ENCODE results near the gene BOD1L1.

Gene BOD1L1

DNA sequence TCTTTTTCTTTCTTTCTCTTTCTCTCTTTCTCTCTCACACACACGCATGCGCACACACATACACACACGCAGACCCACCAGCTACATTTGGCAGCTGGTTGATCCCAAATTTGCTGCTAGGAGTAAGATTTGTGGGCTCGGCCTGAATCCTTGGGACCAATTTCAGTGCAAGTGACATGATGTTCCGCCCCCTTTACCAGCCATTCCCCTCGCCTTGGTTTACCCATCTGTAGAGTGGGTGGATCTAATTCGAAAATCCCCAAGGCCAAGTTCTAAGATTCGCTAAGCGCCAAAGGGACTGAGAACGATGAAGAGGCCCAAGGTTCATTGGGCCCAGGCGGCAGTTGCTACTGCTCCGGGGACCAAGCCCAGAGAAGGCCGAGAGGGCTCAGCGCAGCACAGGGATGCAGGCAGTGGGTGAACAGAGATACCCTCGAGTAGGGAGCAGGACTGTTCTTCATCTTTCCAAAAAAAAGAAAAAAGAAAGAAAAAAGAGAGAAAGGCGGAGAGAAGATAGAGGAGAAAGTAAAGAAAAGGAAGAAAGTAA is 89.0 kb downstream of the BOD1L1 start:
- no peak for FAIRE-seq

DNA sequence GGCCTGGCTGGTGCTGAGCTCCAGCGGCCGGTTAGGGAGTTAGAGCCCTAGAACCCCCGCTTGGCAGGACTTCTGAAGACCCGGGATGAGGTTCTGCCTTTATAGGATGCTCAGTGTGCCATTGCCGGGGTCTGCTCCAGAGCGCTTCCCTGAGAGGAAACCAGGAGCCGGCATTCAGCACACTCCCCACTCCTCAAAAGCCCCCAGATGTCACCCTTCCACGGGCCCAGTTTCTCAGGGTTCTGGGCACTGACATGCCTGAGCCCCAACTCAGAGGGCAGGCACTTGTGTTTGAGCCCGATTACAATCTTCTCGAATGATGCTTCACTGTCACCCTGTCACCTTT is 89.7 kb downstream of the BOD1L1 start:
- no peak for FAIRE-seq

DNA sequence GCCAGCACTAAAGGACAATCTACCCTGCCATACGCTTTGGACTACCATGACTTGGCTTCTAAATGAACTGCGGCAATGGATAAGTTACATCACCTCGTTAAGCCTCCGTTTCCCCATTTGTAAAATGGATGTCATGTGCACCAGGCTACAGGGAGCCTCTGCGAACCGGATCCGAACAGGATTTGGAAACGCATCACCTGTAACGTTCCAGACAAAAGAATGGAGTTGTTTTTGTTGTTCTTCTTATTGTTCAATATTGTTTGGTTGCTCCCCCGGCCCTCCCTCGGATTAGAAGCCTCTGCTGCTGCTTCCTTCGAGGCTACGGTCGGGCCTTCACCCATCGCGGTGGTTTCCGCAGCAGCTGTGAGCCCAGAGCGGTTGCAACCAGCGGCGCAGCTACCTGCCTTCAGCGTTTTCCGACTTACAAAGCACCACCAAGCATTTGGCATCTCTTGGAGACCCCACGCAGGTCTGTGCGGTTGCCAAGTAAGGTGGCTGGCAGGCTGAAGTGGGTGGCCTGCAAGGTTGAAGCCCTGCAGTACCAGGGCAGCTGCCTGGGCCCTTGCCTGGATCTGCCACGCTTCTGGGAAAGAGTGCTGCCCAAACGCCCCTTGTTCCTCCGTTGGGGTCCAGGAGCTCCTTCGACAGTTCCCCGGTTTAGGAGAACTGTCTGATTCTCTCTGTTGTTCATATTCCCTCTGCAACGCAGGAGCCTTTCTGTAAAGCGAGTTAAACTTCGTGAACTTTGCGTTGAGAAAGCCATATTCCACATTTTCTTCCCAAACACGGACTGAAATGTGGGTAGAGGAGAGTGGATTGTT is 90.3 kb downstream of the BOD1L1 start:
- FAIRE-seq = no peak

DNA sequence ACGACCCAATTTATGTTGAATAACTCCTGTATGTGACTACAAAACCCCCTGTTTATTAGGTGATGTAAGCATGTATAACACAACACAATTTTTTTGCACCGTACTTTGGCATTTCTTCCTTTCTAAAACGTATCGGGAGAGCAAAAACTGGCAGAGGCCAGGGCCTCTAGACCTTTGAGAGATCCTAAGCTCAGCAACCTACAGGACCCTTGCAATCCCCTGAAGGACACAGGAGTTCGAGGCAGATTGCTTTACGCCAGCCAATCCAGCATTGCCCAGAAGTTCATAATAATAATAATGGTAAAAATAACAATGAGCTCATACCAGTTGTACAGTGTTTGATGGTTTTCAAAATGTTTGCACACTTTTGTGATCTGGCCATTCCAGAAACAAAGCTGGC is 90.9 kb downstream of the BOD1L1 start:
- FAIRE-seq = no peak

DNA sequence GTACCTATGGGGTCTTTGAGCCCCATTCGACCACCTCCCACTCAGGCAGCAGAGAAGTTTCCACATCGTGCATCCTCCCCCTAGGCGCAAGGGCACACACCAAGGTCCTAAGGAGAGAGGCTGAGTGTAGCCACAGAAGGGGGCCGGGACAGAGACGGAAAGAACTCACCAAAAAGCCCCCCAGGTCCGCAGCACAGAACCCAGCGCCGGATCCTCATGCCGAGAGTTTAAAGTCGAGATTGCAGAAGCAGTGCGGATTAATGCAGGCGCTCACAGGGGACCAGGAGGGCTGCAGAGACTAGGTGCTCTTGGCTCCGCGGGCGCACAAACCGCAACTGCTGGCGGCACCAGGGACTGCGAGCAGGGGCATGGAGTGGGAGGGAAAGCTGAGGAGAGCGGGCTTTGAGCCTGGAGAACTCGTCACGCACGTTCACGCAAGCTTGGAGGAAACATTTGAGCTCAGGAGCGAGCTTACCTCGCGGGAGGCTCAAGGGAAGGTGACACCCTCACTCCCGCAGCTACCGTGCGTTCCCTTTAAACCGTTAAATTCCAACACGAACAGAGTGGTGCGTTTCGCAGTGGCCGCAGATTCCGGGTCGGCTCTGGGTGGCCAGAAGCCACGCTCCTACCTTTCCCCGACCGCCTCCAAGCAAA is 91.7 kb downstream of the BOD1L1 start:
- no peak for FAIRE-seq

DNA sequence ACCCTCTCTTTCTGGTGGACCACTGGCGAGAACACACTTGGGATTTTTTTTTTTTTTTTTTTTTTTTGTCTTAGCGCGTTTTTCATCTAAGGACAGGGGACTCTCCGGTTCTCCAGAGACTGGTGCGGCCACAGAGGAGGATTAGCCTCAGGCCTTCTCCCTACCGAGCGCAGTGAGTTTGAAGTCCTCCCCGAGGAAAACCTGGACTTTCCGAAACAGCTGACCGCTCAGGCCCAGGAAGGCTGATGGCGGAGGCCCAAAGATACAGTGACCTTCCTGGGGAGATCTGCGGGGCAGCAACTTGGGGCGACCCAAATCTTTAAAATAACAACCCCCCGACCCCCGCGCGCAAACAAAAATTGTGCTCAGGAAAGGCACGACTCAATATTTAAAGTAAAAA is 92.4 kb downstream of the BOD1L1 start:
- FAIRE-seq = no peak

DNA sequence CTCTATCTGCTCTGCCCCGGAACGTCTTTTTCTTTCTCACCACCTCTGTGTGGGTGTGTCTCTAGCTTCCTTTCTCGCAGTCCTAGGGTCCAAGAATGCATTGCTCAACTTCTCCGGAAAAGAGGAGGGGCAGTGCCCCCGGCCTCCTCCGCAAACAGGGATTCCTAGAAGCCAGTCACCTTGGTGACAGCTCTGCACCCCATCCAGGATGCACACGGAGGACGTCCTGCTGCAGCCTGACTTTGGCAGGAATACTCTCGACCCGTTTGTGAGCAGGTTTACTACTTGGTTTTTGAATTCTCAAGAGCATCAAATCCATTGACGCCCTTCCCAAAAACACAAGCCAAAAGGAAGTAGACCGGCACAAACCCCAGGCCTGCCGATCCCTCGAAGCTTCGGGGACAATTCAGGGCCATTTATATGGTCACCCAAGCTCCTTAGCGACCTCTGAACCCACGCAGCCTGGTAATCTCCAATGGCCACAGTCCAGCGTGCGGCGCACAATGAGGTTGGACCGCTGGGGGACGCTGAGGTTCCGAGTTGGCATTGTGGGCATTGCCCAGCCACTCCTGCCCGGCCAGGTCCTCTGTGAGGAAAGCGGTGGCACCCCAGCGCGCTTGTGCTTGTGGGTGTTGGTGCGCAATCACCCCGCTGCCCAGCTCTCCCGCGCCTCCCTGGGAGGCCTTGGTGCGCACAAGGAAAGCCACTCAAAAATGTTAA is 93.0 kb downstream of the BOD1L1 start:
- FAIRE-seq = no peak

DNA sequence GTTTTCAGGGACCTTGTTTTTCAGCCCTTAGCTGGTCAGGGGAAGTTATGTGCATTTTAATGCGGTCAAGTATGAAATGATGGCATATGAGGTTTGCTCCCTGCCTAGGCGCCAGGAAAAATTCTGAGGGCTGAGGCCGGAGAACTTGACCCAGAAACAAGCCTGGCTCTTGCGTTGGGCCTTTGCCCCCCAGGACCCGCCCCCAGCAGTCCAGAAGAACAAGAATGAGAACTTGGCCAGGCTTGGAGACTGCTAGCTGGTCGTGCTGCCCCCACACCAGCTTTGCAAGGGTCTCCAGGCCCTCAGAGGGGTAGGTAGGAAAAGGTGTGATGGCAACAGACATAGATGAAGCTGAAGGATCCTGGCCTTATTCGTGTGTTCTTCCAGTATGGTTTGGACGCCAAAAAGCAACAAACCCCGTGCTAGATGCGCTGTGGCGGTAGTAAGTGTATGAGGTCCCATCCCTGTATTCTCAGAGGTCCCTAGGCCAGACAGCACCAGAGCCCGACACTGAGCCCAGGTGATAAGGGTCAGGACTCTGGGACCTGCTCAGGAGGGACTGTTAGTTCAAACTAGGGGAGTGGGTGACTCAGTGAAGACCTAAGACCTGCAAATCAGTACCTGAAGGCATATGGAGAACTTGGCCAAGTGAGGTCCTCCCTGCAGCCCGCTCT is 93.7 kb downstream of the BOD1L1 start:
- no peak for FAIRE-seq

DNA sequence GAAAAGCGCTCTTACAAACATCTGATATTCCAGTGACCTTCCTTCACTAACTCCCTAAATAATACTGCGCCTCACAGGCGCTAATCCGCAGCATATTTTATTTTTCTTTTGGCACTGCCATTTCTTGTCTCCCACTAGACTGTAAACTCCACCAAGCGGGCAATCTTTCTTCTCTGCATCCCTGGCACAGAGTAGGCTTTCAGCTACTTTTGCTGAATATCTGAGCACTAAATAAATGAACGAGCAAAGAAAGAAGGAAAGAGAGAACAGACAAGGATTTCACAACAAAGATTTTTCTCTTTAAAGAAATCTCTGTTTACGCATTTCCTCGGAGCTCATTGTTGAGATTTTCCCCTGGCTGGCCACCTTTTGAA is 95.9 kb downstream of the BOD1L1 start:
- FAIRE-seq = no peak

DNA sequence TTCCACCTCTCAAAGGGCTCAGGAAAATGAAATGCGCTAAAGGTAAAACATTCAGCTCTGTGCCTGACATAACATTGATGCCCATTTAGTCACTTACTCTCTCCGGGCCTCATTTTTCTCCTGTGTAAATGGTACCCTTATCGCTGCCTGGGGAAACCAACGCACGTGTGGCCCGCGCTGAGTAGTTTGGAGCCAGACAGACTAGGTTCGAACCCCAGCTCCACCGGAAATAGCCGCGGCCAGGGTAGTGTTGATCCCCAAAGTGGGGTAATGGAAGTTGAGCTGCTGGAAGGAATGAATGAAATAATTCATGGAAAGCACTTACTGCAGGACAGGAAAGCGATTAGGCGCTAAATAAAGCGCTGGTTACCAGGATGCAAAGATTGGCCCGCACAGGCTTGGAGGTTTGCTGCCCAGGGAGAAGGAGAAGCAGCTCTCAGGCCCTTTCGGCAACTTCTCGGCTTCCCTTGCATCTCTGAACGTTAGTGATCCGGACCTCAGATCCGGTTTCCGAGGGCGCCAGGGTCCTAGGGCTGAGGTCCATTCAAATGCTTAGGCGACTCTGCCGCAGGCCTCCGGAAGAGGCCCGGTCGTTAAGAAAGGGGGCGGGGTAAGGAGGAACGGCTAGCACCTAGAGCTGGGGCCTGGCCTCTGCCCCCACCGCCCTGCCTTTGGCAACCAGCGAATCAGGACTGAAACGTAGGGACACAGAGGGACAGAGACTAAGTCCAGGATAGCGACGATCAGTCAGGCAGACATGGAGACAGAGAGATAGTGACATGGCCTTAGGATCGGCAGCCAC is 96.5 kb downstream of the BOD1L1 start:
- no peak for FAIRE-seq

DNA sequence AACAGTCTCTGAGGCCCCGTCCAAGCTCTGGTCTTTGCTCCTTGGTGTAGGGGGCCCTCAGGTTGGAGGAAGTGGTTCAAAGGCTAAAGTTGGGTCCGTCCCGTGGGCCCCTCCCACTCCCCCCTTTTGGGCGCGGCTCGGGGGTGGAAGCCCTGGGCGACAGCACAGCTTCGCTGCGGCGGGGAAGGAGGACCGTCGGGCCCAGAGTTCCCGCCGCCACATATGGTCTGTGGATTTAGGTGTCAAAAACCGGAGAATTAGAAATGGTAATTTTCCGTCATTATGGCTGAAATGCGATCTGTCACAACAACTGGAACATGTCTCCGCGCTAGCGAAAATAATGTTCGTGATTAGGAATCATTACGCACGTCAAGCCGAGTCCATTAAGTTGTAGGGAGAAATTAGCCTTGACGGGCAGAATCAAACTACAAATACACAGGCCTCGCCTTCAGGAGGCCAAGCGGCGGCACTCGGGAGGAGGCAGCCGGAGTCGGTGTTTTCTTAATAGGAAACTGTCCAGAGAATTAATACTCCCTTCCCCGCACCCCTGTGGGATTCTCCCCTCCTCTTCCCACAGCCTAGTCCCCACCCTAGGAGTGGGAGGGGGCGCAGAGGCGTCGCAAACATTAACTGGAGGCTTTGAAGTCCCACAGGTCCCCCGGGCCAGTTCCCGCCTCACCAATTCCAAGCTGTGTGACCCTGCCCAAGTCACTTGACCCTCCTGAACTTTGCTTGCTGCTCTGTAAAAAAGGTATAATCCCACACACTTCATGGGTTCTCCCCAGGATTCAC is 98.2 kb downstream of the BOD1L1 start:
- no peak for FAIRE-seq

DNA sequence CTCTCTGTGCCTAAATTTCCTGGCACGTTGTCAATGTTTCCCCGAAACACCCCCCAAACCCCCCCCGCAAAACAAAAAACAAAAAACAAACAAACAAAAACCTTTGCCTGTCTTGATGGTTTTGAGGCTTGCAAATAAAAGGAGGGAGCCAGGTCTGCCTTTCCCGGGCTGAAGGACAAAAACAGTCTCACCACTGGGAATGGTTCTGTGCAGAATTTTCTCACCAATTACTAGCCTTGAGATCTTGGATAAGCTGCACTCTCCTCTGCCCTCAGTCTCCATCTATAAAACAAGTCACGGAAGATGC is 98.8 kb downstream of the BOD1L1 start:
- no peak for FAIRE-seq

DNA sequence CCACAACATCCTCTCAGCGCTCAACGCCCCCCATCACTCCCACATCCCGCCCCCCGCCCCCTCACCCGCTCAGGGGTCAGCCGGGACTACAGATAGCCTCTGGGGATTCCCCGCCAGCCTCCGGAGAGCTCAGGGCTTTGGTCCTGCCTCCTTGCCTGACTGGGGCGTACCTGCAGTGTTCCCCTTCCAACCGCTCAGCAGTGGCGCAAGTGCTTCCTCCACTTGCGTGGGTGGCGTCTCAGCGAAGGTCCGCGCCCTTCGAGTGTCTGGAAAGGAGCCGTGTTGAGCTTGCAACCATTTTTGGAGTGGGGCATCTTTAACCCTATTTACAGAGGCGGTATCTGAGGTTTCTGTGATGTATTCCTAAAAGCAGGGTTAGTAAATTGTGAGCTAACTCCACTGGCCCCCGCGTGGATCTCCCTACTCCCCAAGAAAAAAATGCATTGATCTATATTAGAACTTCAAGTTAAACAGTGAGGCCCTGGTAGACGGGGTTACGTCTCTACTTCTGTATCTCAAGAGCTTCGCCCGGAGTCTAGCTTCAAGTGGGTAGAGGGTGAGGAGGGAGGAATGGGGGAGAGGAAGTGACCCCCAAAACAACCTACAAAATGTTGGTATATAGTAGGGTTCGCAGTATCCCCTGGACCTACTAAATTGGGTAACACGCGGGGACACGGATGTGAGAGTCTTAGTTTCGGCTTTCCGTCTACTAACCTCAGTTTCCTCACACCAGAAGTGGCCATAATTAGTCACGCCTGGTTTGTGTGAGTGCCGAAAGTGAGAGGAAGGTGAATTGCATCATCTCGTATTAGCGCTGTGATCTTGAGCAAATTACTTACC is 99.3 kb downstream of the BOD1L1 start:
- no peak for FAIRE-seq

DNA sequence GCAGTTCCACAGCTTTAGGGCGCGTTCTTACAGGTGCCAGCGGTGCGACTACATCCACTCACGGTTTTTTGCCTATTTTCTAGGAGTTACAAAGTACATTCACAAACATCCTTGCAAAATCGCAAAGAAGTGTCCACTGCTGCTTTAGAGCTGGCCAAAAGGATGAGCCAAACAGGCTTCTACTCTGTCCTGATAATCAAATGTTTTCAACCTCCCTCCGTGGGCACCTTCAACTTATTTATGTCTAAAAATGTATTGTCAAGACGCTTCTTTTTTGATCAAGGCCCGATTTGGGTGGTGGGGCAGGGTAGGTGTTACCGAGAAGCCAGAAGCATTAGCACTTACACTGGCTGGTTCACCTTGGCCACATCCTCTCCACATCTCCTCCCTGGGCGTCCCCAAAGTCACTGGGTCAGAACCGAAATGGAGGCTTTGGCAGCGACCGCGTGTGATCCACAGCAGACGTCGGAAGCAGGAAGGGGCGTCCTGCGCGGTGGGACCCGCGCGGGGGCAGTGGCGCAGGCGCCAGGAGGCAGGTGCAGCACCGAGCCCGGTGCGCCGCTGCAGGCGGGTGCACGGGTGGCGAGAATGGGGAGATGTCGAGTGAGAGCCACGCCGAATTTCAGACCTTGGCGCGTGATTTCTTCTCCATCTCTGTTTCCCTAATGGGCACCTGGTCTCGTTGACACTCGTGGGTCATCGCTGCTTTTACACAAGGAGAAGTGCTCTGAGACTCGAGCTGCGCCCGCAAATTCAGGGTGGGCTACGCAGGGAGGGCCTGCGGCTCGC is 100.1 kb downstream of the BOD1L1 start:
- no peak for FAIRE-seq

DNA sequence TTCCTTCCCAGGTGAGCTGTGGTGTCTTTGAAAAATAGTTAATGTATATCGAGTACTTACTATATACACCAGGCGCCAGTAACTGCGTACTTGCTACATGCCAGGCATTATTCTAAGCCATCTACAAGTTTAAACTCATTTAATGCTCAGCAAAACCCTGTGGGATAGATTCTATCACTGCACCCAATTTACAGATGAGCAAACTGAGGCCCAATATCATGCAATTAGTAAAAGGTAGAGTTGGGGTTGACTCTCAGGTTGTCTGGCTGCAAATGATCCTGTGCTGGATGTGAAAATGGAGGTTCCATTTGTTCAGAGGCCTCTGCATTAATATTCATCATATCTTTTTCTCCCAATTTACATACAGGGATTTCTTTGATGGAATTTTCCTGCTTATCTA is 100.9 kb downstream of the BOD1L1 start:
- no peak for FAIRE-seq

DNA sequence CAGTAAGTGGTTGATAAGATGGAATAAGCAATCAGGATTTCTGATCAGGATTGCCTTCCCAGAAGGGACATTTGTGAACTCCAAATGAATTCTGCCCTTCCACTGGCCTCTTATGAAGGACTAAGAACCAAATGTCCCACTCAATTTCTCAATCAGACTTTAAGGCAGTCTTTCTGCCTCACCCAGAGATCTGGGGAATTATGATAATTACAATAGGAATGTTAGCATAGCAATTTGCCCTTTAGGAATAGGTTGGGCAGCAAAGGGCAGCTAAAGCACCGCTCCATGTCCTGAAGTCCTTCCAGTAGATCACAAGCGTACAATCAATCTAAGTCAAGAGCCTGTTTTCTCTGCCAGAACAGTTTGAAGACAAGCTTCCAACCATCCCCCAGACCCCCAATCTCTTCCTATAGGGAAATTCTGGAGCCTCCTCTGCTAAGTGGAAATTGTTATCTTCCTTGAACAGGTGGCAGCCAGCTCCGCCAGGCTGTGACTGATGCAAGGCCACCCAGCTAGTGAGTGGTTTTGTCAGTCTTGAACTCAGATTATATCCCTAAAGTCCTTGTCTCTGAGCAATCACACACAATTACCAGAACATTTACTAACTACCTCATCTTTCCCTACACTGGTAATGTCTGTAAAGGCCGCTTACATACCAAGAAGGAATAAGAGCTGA is 101.8 kb downstream of the BOD1L1 start:
- FAIRE-seq = no peak

DNA sequence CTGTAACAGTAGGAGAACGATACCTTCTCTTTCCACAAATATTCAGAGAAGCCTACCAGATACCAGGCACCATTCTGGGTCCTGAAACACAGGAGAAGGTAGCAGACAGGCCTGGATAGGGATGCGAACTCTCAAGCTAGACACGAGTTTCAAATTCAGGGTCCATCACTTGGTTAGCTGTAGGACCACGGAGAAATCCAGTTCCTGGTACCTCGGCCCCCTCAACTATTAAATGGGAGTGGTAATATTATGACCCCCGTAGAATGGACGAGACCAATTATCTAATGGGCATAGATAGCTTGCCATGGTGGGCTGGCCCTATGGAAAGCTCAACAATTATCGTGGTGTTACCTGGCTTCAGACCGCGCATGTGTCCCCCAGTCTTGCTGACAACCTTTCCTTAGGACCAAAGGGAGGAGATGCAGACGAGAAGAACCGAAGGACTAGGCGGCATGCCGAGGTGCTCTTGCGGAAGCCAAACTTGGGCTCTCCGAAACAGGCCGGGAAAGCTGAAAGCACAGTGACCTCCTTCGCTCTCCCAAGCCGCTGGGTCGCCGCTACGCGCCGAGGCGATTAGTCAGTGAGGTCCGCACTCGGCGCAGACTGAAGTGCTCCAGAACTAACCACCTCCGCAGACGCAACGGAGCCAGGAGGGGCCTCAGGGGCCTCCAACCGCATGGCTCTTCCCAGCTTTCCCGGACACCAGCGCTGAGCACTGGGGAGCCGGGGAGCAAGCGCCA is 102.9 kb downstream of the BOD1L1 start:
- no peak for FAIRE-seq
